KBM-7 (cell line): ENCODE data around the gene CNTN3.

ENCODE experiments used
- DNase-seq: peaks from one replicate; pipeline ENCODE4 v3.0.0-alpha.2; 2015
- in situ Hi-C: fragments of 300-500 bp; cut with MboI; formaldehyde crosslinking; loops from 2 replicates; pipeline ENCODE4 v1.14.3; 2020; ENCODE audit warnings: low sequenced_read_pairs, low pct_unique_long_range_greater_than_20kb, mixed read lengths

Gene CNTN3

DNA sequence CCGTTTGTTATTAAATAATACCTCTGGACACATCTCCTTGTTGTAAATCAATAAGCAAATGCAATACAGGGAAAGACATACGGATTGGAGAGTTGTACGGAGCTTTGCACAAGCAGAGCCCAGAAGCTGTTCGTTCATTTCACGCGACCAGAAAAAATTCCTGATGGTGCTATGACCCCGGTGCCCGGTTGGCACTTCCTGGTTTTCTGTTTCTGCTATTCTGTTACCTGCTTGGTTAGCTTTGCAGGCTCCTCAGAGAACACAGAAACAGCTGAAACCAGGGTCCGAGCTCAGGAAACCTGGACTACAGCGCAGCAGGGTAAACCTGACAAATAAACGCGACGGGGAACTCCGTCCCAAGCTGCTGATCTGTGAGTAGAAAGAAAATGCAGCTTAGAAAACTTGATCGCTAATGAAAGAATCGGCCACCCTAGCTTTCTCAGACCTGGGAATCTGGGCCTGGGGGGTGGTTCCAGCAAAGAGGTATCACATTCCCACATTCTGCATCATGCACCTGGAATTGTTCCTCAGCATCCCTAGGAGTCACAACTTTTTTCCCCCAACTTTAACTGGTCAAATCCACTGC lies 845 bp downstream of the CNTN3 start:
- no peak for DNase-seq
- in situ Hi-C loops = no loop called here

DNA sequence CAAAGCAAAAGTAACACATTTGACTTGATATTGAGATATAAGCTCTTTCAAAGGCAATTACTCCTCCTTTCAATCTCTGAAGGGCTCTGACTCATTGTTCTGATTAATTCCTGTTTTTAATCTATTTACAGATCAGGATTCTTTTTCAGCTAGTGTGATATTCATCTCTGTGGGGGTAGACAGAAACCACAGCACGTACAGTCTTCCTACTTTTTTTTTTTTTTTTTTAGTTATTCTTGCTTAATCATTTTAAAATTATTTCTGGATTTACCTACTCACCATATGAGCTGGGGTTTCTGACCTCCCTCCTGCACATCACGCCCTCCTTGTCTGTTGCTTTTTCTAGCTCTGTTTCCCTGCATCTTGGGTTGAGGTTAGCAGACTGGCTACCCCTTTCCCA lies 1.4 kb downstream of the CNTN3 start:
- no peak for DNase-seq
- in situ Hi-C loops = no loop called here

DNA sequence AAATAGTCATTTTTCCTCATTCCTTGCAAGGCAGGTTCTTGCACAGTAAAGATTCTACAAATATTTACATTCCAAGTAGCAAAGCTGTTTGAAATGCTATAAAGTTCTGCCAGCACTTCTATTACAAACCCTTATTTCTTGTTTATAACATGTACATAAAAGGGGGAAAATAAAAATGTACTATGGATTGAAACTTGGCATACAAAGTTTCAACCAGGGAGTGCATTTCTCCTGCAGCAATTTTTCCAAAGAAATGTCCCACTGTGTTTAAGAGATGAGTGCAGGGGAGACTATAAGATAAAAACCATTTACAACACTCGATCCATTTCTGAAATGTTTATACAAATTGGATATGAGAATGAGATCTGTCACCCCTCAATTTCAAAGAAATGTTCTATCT lies 3.3 kb downstream of the CNTN3 start:
- DNase-seq = no peak
- in situ Hi-C loops = no loop called here

DNA sequence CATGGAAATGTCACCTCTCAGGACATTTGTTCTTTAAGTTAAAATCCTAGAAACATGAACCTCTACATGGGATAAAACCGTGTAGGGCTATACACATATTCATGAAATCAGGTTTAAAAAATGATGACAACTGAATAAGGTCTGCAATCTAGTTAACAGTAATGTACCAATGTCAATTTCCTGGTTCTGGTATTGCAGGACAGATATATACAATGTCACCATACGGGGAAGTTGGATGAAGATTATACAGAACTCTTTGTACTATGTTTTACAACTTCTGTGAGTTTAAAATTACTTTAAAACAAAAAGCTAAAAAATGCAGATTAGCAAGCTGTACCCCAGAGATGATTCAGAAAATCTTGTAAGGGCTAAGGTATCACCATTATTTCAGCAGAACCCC lies 6.7 kb downstream of the CNTN3 start:
- in situ Hi-C loops = no loop called here

DNA sequence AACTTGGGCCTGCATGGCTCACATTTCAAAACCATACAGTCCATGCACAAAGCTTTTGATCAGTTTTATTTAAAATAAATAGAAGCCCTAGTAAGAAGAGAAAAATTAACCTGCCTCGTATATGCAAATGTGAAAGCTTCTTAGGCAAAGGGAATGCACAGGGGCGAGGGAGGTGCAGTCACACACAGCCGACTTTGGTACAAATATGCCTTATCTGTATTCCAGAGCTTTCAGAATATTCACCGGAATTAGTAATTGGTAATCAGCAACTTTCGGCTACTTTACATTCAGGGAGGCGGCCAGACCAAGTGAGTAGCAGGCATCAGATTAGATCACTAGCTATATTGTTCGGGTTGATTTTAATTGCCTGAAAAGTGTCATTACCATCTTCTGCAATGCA lies 7.5 kb downstream of the CNTN3 start:
- in situ Hi-C loops = no loop called here
- no peak for DNase-seq

More for the DNA sequence above, 6.7 kb downstream of the CNTN3 start:
- no peak for DNase-seq

DNA sequence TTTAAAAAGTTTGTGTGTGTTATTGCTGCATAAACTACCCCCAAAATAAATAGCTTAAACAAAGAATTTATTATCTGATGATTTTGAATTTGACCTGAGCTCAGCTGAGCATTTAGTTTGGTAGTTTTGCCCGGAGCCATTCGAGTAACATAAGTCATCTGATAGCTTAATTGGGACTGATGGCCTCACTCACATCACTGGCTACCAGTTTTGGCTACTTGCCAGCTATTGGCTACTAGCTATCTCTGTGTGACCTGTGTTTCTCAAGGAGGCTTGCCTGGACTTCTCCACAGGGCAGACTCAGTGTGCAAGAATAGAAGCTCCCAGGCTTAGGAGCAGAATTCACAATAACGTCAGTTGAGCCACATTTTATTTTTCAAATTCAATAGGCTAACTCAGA lies 9.0 kb downstream of the CNTN3 start:
- in situ Hi-C loops = no loop called here
- no peak for DNase-seq

DNA sequence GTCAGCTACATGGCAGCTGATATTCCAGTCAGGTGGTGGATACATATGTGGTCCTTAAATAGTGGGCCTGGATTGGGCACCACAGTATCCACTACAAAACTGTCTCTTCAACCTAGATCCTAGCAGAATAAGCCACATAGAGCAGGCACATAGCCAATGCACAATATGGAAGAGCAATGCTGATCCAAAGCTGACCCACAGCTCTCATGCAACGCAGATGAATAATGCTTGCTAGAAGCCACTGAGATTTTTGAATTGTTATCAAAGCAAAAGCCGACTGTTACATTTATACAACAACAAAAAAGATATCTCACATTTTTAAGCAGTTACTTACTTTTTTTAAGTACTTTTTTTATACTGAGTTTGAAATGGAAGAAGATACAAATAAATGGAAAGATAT lies 11.2 kb downstream of the CNTN3 start:
- in situ Hi-C loops = no loop called here
- no peak for DNase-seq

DNA sequence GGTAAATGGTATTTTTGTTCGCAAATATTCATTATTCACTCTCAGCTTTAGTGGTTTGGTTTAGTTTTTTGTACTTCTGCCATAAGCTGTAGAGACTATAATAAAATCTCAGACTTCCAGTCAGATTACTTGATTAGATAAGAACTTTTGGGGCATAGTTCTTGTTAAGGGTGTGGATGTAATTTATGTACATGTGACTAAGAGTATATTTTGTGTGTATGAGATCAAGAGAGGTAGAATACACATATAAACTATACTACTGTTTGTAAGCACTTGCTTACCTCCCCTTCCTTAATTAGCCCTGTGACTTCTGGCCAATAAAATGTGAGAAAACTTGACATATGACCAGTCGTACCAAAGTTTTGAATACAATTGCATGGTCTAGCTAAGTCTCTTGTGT lies 12.0 kb downstream of the CNTN3 start:
- in situ Hi-C loops = no loop called here
- no peak for DNase-seq

DNA sequence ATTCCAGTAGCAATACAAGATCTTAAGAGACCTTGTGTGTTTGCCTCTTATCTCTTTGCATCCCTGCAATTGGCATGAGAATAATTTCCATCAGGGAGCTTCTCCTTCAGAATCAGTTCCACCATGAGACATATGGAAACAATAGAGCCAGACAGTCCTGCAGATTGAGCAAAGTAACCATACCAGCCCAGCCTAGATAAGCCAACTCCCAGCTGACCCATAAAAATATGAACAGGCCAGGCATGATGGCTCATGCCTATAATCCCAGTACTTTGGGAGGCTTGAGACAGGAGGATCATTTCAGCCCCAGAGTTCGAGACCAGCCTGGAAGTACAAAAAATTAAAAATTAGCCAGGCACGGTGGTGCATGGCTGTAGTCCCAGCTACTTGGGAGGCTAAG lies 12.7 kb downstream of the CNTN3 start:
- no peak for DNase-seq
- in situ Hi-C loops = no loop called here

DNA sequence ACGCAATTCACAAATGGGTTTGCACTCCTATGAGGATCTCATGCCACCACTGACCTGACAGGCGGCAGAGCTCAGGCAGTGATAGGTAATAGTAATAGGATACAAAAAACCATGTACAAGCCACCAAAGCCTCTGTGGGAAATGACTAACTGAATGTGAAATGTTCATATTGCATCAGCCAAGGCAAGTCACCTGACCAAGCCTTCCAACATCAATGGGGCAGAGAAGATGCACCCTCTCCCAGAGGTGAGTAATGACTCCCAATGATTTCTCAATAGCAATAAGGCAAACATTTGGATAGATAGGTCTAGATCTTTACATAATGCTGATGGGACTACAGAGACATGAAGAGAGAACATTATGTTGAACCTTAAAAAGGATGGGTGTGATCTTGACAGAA lies 14.9 kb downstream of the CNTN3 start:
- in situ Hi-C loops = no loop called here
- no peak for DNase-seq

DNA sequence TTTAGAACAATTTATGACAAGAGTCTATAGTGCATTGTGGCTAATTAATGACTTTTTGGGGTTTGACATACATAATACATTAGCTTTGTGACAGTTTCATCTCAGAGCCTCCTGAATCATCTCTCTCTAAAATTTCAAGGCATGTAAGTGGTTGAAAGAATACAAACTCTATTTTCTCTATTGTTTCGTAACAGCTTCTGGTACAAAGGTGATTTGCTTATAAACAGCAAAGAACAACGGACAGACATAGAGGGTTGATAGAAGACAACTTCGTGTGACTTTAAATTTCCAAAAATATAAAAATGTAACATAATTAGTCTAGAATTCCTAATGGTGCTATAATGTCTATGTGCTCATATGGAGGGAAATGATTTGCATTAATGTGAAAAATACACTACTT lies 21.3 kb downstream of the CNTN3 start:
- no peak for DNase-seq
- in situ Hi-C loops = no loop called here

DNA sequence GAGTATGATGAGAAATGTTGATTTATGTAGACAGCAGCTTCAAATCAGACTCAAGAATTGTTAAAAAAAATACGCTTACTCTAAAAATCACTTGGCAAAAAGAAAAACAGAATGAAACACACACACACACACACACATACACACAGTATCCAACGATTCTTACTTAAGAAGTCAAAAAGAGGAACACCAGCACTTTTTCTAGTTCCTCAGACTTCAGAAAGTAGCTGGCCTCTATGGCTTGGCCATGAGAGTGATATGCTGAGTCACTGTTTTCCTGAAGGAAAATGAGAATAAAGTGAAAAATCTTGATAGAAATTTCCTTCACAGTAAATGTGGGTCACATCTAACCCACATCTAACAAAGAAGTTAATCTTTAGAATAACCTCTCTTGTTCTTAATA lies 22.1 kb downstream of the CNTN3 start:
- peak; percentile 30 for DNase-seq
- in situ Hi-C loops = no loop called here

DNA sequence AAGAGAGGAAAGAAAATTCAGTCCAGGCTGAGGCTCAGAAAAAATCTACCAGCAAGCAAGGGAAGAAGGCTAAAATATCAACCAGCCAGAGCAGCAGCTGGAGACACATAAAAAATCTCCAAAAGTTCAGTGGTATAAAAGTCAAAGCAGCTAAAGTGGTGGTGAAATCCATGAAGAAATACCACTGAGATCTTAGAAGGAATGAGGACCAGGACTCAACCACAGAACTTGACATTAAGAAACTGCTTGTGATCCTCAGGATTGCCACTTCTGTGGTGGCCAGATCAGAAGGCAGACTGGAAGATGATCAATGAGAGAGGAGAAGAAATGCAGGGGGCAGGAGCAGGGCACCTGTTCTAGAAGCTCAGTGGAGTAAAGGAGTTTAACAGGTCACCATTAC lies 22.5 kb downstream of the CNTN3 start:
- in situ Hi-C loops = no loop called here

DNA sequence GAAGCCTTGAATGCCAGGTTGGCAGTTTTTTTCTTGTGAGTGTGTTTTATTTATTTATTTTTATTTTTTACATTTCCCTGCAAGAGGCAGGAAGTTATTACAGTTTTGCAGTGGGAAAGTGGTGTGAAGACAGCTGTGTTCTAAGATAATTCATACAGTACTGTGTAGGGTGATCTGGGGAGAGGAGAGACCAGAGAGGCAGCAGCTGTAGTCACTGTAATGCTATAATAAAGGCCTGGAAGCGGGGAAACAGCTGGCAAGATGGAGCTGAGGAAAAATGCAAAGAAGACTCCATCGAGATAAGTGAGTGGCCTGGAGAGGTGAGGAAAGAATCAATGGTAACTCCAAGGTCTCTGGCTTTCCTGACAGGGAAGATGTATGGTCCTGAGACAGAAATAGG lies 23.1 kb downstream of the CNTN3 start:
- DNase-seq = no peak
- in situ Hi-C loops = no loop called here

More for the DNA sequence above, 22.5 kb downstream of the CNTN3 start:
- no peak for DNase-seq

DNA sequence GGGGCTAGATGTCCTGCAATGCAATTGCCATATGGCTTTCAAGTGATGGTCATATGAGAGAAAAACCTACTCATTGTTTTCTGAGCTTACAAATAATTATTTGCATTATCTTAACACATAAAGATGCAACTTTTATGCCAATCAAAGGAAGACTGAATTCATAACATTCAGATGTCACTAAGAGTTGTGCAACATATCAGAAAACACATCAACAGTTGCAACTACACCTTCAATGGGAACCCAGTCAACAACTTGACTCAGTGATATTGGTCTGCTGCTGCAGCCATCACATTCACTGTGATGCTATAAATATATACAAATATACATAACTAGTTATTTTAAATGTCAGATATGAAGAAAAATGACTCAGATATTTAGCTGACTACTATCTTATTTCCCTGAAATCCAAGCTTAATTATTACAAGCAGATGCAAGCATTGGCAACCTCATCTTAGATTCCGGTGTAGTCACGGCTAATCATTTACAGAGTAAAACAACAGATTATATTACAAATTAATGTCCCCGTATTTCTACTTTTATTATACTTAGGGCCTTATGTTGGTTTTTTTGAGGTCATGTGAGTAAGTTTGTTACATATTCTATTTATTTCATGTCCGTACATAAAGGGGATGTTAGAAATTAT lies 23.7 kb downstream of the CNTN3 start:
- in situ Hi-C loops = no loop called here

DNA sequence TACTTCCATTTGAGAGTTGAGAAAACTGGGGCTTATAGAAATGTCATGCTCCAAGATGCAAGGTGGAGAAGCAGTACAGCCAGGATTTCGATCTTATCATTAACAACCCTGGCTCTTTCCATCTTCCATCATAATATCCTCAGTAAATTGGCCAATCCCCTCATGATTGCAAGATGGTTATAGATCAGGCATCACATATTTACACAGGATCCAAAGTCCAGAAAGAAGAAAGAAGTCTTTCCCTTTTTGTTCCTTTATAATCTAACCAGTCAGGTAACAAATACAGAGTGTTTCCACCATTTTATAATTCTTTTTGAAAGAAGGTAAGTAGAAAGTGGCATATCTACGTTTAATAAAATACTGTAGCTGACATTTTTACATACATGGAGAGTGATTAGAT lies 29.7 kb downstream of the CNTN3 start:
- DNase-seq = no peak
- in situ Hi-C loops = no loop called here

More for the DNA sequence above, 23.7 kb downstream of the CNTN3 start:
- DNase-seq = no peak

DNA sequence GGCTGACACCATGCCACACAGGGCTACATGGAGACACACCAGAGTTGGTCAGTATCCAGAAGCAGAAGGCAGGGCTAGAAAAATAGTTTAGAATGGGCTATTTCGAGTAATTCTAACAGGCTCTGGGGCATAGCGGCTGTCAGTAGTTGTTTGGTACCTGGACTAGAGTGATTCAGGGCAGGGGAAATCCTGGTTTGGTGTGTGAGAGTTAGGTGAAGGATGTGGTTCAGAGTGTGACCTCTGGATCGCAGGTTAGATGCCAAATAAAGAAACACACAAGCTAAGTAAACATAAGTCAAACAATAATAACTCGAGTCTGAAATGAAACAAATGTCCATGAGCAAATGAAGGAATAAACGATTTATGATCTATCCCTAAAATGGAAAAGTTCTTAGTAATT lies 31.5 kb downstream of the CNTN3 start:
- no peak for DNase-seq
- in situ Hi-C loops = no loop called here

DNA sequence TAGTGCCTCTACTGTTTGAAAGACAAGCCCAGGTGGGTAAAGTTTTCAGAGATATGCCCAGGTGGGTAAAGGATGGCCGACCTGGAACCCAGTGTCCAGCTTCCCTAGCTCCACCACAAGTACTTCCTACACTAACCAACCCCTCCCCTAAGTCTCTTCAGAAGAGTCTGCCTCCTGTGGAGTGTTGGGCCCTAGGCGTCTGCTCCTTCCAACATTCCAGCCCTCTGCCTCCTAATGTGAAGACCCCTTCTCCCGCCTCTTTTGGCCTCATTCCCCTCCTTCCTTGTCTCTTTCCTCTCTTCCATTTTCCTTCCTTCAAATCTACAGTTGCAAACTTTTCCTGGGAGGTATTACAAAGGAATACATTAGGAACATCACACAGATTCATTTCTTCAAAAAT lies 38.6 kb downstream of the CNTN3 start:
- in situ Hi-C loops = no loop called here
- no peak for DNase-seq

DNA sequence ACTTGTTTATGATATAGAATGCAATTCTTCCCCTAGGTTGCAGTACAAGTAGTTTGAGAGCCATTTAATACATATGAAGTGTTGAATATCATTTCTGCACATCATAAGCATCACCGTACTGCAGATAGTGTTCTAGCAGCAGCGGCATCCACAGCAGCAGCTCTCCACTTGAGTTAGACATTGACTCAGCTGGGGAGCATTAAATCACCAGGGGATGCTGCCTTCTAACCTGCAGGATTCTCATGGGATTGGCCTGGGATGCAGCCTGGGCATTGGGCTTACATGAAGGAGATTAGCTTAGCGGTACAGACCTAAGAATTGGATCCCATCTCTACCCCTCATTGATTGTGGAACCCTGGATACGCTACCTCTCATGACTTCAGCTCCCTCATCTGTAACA lies 43.3 kb downstream of the CNTN3 start:
- DNase-seq = no peak
- in situ Hi-C loops = no loop called here
